Osteoblast (primary cell): ENCODE results near the gene UBE2D3. TPM values are rescaled to one million over a fixed set of nuclear protein-coding genes. Genes with fewer than 3 reads are reported as not detected.
A peak's percentile ranks its signal among the peaks of the same experiment; 100 is the strongest.

Source experiments
- DNase-seq: peaks from one replicate; pipeline ENCODE4 v3.0.0; 2011; ENCODE audit warnings: low spot score, mixed read lengths; ENCODE audit not compliant: insufficient read length; ENCODE audit errors: missing footprints
- H2AFZ ChIP-seq: 2 replicates; pipeline ENCODE4 v1.6.0; 2011; ENCODE audit warnings: mild to moderate bottlenecking, low read length
- H3K27ac ChIP-seq: 2 replicates; pipeline ENCODE4 v1.5.1; 2011; ENCODE audit warnings: mild to moderate bottlenecking, low read depth, low read length, moderate library complexity
- H3K27me3 ChIP-seq: 2 replicates; pipeline ENCODE4 v1.6.0; 2012; ENCODE audit warnings: mild to moderate bottlenecking, control low read depth, inconsistent platforms, low read length, moderate library complexity; ENCODE audit not compliant: insufficient read depth
- H3K36me3 ChIP-seq: 2 replicates; pipeline ENCODE4 v1.5.1; 2011; ENCODE audit warnings: mild to moderate bottlenecking, low read length, control low read depth, moderate library complexity; ENCODE audit not compliant: insufficient read depth
- H3K4me1 ChIP-seq: 2 replicates; pipeline ENCODE4 v1.5.1; 2011; ENCODE audit warnings: mild to moderate bottlenecking, low read length, control low read depth, moderate library complexity; ENCODE audit not compliant: insufficient read depth
- H3K4me2 ChIP-seq: 2 replicates; pipeline ENCODE4 v1.6.0; 2011; ENCODE audit warnings: mild to moderate bottlenecking, low read length; ENCODE audit not compliant: insufficient read depth
- H3K4me3 ChIP-seq: fragments of 200-600 bp; sonication (generic); 3 replicates; pipeline ENCODE4 v1.5.1; 2012; ENCODE audit warnings: mild to moderate bottlenecking, low read length, inconsistent platforms; ENCODE audit not compliant: insufficient read depth
- H3K79me2 ChIP-seq: 2 replicates; pipeline ENCODE4 v1.6.0; 2012; ENCODE audit warnings: mild to moderate bottlenecking, low read length, control low read depth, inconsistent platforms; ENCODE audit not compliant: insufficient read depth
- H3K9me3 ChIP-seq: 2 replicates; pipeline ENCODE4 v1.5.1; 2011; ENCODE audit warnings: low read depth, low read length, control low read depth
- H4K20me1 ChIP-seq: 2 replicates; pipeline ENCODE4 v1.6.0; 2012; ENCODE audit warnings: mild to moderate bottlenecking, low read length, control low read depth; ENCODE audit not compliant: insufficient read depth
- total RNA-seq: library from RNA; depleted of rRNA; stranded (reverse); fragments of >200 nt; gene quantifications from 2 replicates; pipeline ENCODE4 v1.2.3, GENCODE V29; 2012
- TF ChIP-seq, protein P1 (sequence below): IDR thresholded peaks from 2 replicates; pipeline ENCODE4 v1.5.1; 2011; ENCODE audit warnings: mild to moderate bottlenecking, low read depth, low read length, moderate library complexity; ENCODE audit errors: extremely low read depth

Gene UBE2D3
- total RNA-seq = 390 and 426 TPM in 2 replicates

DNA sequence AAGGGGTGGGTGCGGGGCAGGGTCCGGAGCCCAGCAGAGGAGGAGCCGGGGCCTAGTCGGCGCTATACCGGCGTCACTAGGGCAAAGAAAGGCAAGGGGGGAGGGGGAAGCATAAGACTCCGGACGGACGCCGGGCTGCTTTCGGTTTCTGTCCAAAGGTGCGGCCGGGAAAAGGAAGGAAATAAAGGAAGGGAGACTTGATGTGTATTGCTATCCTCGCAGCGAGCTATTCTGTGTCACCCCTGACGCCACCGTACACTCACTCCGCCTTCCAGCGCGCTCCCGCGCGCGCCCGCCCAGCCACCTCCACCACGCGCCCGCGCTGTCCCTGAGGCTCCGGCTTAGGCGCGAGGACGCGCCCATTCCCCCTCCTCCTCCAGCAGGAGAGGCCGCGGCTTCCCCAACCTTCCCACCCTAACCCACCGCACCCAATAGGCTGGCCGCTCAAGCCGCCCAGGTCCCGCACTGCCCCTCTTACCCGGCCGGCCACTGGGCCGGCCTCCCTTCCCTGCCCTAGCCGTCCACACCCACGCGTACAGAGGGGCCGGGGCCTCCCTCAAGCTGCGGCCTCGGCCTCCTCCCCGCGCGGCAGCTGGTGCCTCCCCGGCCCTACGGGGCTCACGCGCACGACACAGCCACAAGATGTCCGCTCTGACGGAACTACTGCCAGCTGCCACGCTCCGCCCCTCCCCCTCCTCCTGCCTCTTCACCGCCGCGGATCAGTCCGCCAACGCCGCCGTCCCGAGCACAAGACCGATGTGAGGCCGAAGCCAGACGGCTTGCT lies at the start of gene UBE2D3:
Gene UBE2D3, minus strand, starts transcription at position 662 of the 784 bp plus-strand sequence. CDS start 1,043 bp downstream, outside the sequence.
- H3K27me3 ChIP-seq = no peaks in the 10 kb centered on the region
- peaks cover 33% of the 10 kb centered on the region for H3K4me1 ChIP-seq
- H4K20me1 ChIP-seq = peaks cover 42% of the 10 kb centered on the region
- H3K4me3 ChIP-seq = peak within 1 kb of the TSS; percentile 95
- peak within 1 kb of the TSS; percentile 94 for H2AFZ ChIP-seq
- peaks cover 67% of the 10 kb centered on the region for H3K79me2 ChIP-seq
- no peaks in the 10 kb centered on the region for H3K9me3 ChIP-seq
- TF ChIP-seq, protein P1, sequence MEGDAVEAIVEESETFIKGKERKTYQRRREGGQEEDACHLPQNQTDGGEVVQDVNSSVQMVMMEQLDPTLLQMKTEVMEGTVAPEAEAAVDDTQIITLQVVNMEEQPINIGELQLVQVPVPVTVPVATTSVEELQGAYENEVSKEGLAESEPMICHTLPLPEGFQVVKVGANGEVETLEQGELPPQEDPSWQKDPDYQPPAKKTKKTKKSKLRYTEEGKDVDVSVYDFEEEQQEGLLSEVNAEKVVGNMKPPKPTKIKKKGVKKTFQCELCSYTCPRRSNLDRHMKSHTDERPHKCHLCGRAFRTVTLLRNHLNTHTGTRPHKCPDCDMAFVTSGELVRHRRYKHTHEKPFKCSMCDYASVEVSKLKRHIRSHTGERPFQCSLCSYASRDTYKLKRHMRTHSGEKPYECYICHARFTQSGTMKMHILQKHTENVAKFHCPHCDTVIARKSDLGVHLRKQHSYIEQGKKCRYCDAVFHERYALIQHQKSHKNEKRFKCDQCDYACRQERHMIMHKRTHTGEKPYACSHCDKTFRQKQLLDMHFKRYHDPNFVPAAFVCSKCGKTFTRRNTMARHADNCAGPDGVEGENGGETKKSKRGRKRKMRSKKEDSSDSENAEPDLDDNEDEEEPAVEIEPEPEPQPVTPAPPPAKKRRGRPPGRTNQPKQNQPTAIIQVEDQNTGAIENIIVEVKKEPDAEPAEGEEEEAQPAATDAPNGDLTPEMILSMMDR = no peak
- H3K36me3 ChIP-seq = peaks cover 9% of the 10 kb centered on the region
- H3K27ac ChIP-seq = peak within 1 kb of the TSS; percentile 96
- DNase-seq = peak; percentile 90
- H3K4me2 ChIP-seq = peak within 1 kb of the TSS; percentile 97

DNA sequence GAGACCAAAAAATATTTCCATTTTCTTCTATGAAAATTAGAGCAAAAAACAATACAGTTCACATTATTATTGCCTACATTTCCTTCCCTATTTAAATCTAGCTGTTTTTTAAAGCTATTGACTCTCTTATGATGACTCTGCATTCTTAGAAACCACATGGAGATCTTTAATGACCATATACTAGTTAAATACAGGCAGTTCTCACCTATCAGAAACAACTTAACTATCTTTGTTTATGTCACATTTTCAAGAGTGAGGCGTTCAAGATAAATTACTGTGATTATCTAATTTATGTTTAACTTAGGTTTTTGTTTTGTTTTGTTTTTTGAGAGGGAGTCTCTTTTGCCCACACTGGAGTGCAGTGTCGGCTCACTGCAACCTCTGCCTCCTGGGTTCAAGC lies 44.4 kb upstream of the UBE2D3 start:
- TF ChIP-seq, protein P1 = no peak
- no peak overlapping the region for H3K27ac ChIP-seq
- H2AFZ ChIP-seq = no peak overlapping the region
- no peaks in the 10 kb centered on the region for H4K20me1 ChIP-seq
- peaks cover 4% of the 10 kb centered on the region for H3K36me3 ChIP-seq
- no peak overlapping the region for H3K4me2 ChIP-seq
- H3K4me1 ChIP-seq = peaks cover 18% of the 10 kb centered on the region
- no peaks in the 10 kb centered on the region for H3K27me3 ChIP-seq
- no peaks in the 10 kb centered on the region for H3K9me3 ChIP-seq
- no peak for DNase-seq
- peaks cover 77% of the 10 kb centered on the region for H3K79me2 ChIP-seq
- H3K4me3 ChIP-seq = no peak overlapping the region

DNA sequence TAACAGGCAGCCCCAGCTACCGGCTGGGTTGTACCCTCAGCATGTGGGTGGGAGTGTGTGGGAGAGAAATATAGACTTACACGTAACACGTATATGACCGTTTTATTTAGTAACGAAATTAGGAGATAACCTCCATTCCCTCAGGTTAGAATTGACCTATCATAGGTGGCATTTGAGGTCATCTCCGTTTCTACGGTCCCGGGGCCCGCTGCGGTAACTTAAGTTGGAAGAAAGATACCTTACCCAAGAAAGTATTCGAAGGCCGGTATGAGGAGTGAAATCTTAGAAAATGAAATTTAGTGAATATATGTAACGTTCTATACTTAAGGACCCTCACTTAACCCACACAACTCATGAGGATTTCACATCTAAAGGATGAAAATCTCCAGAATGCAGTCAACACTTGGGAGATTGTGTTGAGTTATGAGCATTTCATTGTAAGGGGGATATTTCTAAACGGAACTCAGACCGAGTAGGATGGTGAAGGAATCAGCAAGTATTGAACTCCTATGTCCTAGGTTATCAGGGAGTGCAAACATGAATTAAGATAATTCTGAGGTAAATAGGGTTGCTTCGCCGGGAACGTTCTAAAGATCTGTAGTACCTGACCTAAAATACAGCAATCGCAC lies 42.3 kb upstream of the UBE2D3 start:
- Histone ChIP-seq H3K27me3 (no peaks in the 10 kb centered on the region), H3K4me3 (peak overlapping the region; percentile 78), H2AFZ (peak overlapping the region; percentile 100), H3K4me2 (peak overlapping the region; percentile 95), H3K4me1 (peaks cover 18% of the 10 kb centered on the region), H3K79me2 (peaks cover 69% of the 10 kb centered on the region), H4K20me1 (no peaks in the 10 kb centered on the region), H3K9me3 (no peaks in the 10 kb centered on the region), H3K36me3 (peaks cover 4% of the 10 kb centered on the region), H3K27ac (peak overlapping the region; percentile 98)
- DNase-seq = peak; percentile 15
- TF ChIP-seq, protein P1 = no peak
